NCI-H526 treated with DMSO at 0.1 percent for 48 hours (cell line): Measurements from ENCODE around the gene NFATC4.

Experiments
- DNase-seq: peaks from one replicate; lab custom pipeline; 2025; lab: John Stamatoyannopoulos, UW

NFATC4 gene

GRCh38 chr14:24411443-24412389, 43.7 kb downstream of the NFATC4 start:
- peak; percentile 15 for DNase-seq

- DNase-seq, result no peak
These were observed 46.1 kb downstream of the NFATC4 start for GRCh38 chr14:24414077-24414476.

- no peak for DNase-seq
These were observed 46.9 kb downstream of the NFATC4 start for GRCh38 chr14:24414732-24415420.

GRCh38 chr14:24415421-24416253, 47.7 kb downstream of the NFATC4 start:
- no peak for DNase-seq

- DNase-seq, result no peak
These were observed 48.4 kb downstream of the NFATC4 start for GRCh38 chr14:24416254-24416931.

GRCh38 chr14:24416932-24417619, 49.1 kb downstream of the NFATC4 start:
- no peak for DNase-seq

- no peak for DNase-seq
These were observed 50.0 kb downstream of the NFATC4 start for GRCh38 chr14:24417832-24418491.

- no peak for DNase-seq
These were observed 50.5 kb downstream of the NFATC4 start for GRCh38 chr14:24418492-24418873.

- DNase-seq, result no peak
These were observed 54.3 kb downstream of the NFATC4 start for GRCh38 chr14:24422261-24422660.

GRCh38 chr14:24422694-24423601, 55.0 kb downstream of the NFATC4 start:
- no peak for DNase-seq

GRCh38 chr14:24425704-24426103, 57.7 kb downstream of the NFATC4 start:
- DNase-seq, result no peak

- DNase-seq, result no peak
These were observed 58.3 kb downstream of the NFATC4 start for GRCh38 chr14:24426150-24426911.

- DNase-seq, result no peak
These were observed 59.0 kb downstream of the NFATC4 start for GRCh38 chr14:24426912-24427536.

- DNase-seq, result no peak
These were observed 59.8 kb downstream of the NFATC4 start for GRCh38 chr14:24427537-24428508.

- no peak for DNase-seq
These were observed 60.8 kb downstream of the NFATC4 start for GRCh38 chr14:24428628-24429394.
